Measurements from ENCODE around the gene CYBRD1.

CYBRD1 gene

DNA sequence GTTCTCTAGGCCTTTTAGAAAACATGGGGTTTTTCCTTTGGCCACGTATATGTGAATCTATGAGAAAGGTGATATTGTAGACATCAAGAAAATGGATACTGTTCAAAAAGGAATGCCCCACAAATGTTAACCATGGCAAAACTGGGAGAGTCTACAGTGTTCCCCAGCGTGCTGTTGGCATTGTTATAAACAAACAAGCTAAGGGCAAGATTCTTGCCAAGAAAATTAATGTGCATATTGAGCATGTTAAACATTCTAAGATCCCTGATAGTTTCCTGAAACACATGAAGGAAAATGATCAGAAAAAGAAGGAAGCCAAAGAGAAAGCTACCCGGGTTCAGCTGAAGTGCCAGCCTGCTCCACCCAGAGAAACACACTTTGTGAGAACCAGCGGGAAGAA lies 64.9 kb downstream of the CYBRD1 start:
- H3K27ac ChIP-seq: peak overlapping the region; percentile 20; the same call in 1 of the 2 replicates
- TF ChIP-seq, protein P1, sequence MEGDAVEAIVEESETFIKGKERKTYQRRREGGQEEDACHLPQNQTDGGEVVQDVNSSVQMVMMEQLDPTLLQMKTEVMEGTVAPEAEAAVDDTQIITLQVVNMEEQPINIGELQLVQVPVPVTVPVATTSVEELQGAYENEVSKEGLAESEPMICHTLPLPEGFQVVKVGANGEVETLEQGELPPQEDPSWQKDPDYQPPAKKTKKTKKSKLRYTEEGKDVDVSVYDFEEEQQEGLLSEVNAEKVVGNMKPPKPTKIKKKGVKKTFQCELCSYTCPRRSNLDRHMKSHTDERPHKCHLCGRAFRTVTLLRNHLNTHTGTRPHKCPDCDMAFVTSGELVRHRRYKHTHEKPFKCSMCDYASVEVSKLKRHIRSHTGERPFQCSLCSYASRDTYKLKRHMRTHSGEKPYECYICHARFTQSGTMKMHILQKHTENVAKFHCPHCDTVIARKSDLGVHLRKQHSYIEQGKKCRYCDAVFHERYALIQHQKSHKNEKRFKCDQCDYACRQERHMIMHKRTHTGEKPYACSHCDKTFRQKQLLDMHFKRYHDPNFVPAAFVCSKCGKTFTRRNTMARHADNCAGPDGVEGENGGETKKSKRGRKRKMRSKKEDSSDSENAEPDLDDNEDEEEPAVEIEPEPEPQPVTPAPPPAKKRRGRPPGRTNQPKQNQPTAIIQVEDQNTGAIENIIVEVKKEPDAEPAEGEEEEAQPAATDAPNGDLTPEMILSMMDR (conservative IDR thresholded peaks at IDR 0.05): no peak

DNA sequence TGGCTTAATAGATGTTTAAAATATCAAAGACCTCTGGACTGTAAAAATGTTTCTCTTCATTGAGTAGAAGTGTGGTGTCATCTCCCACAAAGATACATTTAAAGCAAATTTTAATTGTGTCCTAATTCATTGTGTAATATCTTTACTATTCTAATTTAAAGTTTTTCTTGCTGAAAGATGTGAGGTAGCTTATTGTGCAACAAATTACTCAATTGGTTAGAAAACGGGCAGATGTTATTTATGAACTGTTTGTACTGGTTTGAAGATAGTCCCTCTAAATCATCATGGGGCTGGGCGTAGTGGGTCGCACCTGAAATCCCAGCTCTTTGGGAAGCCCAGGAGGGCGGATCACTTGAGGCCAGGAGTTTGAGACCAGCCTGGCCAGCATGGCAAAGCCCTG lies 65.3 kb downstream of the CYBRD1 start:
- H3K27ac ChIP-seq: peak overlapping the region; percentile 20; the same call in 1 of the 2 replicates
- TF ChIP-seq, protein P1 (conservative IDR thresholded peaks at IDR 0.05): no peak

DNA sequence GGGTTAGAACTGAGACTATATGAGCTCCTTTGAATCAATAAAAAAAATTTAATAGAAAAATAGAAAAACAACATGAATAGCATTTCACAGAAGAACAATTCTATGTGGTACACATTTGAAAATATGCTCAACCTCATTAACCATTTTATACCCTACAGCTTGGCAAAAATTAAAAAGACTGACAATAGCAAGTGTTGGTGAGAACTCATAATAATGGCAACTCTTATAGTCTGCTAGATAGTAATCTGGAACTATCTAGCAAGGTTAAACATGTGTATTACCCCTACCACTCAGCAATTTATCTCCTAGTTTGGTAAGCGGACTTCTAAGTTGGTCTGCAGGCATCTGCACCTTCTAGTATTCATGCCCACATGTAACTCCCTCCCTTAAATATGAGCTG lies 67.8 kb downstream of the CYBRD1 start:
- TF ChIP-seq, protein P1 (conservative IDR thresholded peaks at IDR 0.05): no peak
- no peak overlapping the region for H3K27ac ChIP-seq

- TF ChIP-seq, protein P1 (conservative IDR thresholded peaks at IDR 0.05): no peak
- no peak overlapping the region for H3K27ac ChIP-seq
These were observed 69.8 kb downstream of the CYBRD1 start for GRCh38 chr2:171592036-171592555.

- TF ChIP-seq, protein P1 (conservative IDR thresholded peaks at IDR 0.05): no peak
- H3K27ac ChIP-seq: no peak overlapping the region
These were observed 73.2 kb downstream of the CYBRD1 start for GRCh38 chr2:171595456-171595855.

DNA sequence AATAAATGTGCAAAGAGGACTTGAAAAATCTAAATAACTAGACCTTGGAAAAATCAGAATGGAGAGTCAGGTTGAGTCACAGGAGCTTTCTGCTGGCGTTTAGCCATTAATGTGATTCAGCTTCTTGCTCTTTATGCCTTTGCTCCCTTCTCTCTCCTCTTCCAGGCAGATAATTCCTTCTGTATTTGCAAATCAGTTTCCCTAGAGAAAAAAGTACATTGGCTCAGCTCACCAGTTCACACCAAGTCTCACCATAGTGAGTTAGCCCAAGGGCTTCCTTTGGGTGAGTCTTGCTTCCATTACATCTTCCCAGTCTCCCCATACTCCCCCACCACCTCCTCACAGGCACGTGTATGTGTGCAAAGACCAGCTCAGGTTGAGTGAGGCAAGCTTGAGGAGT lies 73.6 kb downstream of the CYBRD1 start:
- TF ChIP-seq, protein P1 (conservative IDR thresholded peaks at IDR 0.05): no peak
- no peak overlapping the region for H3K27ac ChIP-seq

- H3K27ac ChIP-seq: no peak overlapping the region
- TF ChIP-seq, protein P1 (conservative IDR thresholded peaks at IDR 0.05): peak; percentile 88
These were observed 76.5 kb downstream of the CYBRD1 start for GRCh38 chr2:171598713-171599319.

Measured in VCaP (cell line).